Gastrocnemius medialis (tissue), 4 donors: ENCODE measurements around the gene DLG4. TPM values are rescaled to one million over a fixed set of nuclear protein-coding genes. Genes with fewer than 3 reads are reported as not detected.

Experiments used
- ATAC-seq, 2 donors: fragments of 150-250 bp; one replicate each; pipeline ENCODE4 v1.9.1; 2016
- DNase-seq, 2 donors: peaks; one replicate each; pipeline ENCODE4 v3.0.0-alpha.2; 2019
- H3K27ac ChIP-seq, 4 donors: fragments of 200-600 bp; sonication (generic); 1 replicate in 1 of 4; 2 replicates in 3 of 4; pipeline ENCODE4 v1.5.1; 2016 to 2018; ENCODE audit warnings: mild to moderate bottlenecking in 2 of 4, moderate library complexity in 1 of 4
- H3K27me3 ChIP-seq, 3 donors: fragments of 200-600 bp; sonication (generic) in 2 of 3; 1 replicate in 1 of 3; 2 replicates in 2 of 3; pipeline versions ENCODE4 v1.5.1 to v1.6.0; 2016 to 2019; ENCODE audit warnings: mild to moderate bottlenecking in 1 of 3, moderate library complexity in 1 of 3
- H3K36me3 ChIP-seq, 2 donors: fragments of 200-600 bp; sonication (generic) in 1 of 2; one replicate each; pipeline ENCODE4 v1.5.1; 2017 to 2018
- H3K4me1 ChIP-seq, 2 donors: fragments of 200-600 bp; sonication (generic) in 1 of 2; one replicate each; pipeline ENCODE4 v1.5.1; 2016 to 2017; ENCODE audit warnings: mild to moderate bottlenecking in 2 of 2
- H3K4me3 ChIP-seq, 4 donors: fragments of 200-600 bp; sonication (generic) in 3 of 4; 1 replicate in 1 of 4; 2 replicates in 3 of 4; pipeline ENCODE4 v1.5.1; 2016 to 2019; ENCODE audit warnings: mild to moderate bottlenecking in 2 of 4
- H3K9me3 ChIP-seq, 3 donors: fragments of 200-600 bp; sonication (generic) in 2 of 3; 1 replicate in 1 of 3; 2 replicates in 2 of 3; pipeline ENCODE4 v1.5.1; 2016 to 2019
- POLR2A ChIP-seq, 2 donors: fragments of 450-650 bp; IDR thresholded peaks; one replicate each; pipeline ENCODE4 v1.6.1; 2017; ENCODE audit warnings: antibody characterized with exemption in 2 of 2, mild to moderate bottlenecking in 2 of 2, moderate library complexity in 2 of 2
- in situ Hi-C, 4 donors: fragments of 200-750 bp; cut with MboI; loops; one replicate each; pipeline versions ENCODE4 v1.15.0 to v1.8.0; 2017; ENCODE audit warnings: low sequenced_read_pairs in 4 of 4
- intact Hi-C: fragments of 100-400 bp; cut with DNase I; formaldehyde crosslinking; loops from one replicate; pipeline ENCODE4 v1.15.1; 2023; ENCODE audit warnings: low total_unique reads
- total RNA-seq, 4 donors: library from RNA; depleted of rRNA; stranded (reverse); fragments of >200 nt; gene quantifications; one replicate each; pipeline versions ENCODE4 v1.1.0 to v1.2.3, GENCODE V29; 2016
- TF ChIP-seq, protein P1 (sequence below), 5 experiments: fragments of 450-650 bp in 3 of 5; fragments of 200-600 bp in 2 of 5; sonication (generic) in 2 of 5; IDR thresholded peaks in 4 of 5; conservative IDR thresholded peaks in 1 of 5; 1 replicate in 4 of 5; 2 replicates in 1 of 5; pipeline ENCODE4 v1.5.1; 2016 to 2019; ENCODE audit warnings: antibody characterized with exemption in 5 of 5, mild to moderate bottlenecking in 3 of 5, moderate library complexity in 3 of 5

Gene DLG4
- total RNA-seq, 4 donors from 2014 or later: 3.5 to 6.7 (median 5.3) TPM

DNA sequence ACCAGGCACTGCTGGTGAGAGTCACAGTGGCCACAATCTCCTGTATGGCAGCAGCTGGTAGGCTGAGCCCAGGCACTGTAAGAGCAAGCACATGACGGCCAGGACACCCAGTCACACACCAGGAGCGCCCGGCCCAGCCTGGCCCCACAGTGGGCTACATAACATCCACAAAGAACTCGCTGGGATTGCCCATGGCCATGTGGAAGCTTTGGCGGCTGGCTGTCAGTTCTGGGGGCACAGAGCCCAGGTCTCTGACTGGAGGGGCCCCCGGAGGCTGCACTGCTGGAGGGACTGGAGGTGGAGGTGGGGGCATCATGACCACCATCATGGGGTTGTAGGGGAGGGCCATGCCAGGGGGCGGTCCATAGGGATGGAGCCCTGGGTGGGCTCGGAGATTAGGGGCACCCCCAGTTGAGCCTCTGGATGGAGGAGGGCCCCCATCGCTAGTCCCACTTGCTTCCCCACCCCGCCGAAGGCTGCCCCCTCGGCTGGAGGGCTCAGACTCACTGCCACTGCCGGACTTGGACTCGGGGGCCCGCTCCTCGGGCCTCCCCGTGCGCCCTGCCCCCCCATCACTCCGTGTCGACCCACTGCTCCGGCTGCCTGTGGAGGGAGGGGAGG, 6.2 kb upstream of the DLG4 start:
- TF ChIP-seq, protein P1, sequence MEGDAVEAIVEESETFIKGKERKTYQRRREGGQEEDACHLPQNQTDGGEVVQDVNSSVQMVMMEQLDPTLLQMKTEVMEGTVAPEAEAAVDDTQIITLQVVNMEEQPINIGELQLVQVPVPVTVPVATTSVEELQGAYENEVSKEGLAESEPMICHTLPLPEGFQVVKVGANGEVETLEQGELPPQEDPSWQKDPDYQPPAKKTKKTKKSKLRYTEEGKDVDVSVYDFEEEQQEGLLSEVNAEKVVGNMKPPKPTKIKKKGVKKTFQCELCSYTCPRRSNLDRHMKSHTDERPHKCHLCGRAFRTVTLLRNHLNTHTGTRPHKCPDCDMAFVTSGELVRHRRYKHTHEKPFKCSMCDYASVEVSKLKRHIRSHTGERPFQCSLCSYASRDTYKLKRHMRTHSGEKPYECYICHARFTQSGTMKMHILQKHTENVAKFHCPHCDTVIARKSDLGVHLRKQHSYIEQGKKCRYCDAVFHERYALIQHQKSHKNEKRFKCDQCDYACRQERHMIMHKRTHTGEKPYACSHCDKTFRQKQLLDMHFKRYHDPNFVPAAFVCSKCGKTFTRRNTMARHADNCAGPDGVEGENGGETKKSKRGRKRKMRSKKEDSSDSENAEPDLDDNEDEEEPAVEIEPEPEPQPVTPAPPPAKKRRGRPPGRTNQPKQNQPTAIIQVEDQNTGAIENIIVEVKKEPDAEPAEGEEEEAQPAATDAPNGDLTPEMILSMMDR (IDR thresholded peaks at IDR 0.05 in 4 of 5, conservative IDR thresholded peaks at IDR 0.05 in 1 of 5): no peak
- TF ChIP-seq POLR2A (IDR thresholded peaks at IDR 0.05): no peak
- ATAC-seq (no peak), DNase-seq (no peak)
- in situ Hi-C loops (no loop called here), intact Hi-C loops (no loop called here)
- peaks cover 20 to 32% of the 10 kb centered on the region in 2 donors for H3K4me1 ChIP-seq
- H3K36me3 ChIP-seq: peaks cover 0 to 96% of the 10 kb centered on the region in 2 donors
- no peaks in the 10 kb centered on the region for H3K9me3 ChIP-seq
- no peak overlapping the region for H3K4me3 ChIP-seq
- H3K27me3 ChIP-seq: no peaks in the 10 kb centered on the region
- peak overlapping the region in 1 of 4 donors; percentile 46 for H3K27ac ChIP-seq

DNA sequence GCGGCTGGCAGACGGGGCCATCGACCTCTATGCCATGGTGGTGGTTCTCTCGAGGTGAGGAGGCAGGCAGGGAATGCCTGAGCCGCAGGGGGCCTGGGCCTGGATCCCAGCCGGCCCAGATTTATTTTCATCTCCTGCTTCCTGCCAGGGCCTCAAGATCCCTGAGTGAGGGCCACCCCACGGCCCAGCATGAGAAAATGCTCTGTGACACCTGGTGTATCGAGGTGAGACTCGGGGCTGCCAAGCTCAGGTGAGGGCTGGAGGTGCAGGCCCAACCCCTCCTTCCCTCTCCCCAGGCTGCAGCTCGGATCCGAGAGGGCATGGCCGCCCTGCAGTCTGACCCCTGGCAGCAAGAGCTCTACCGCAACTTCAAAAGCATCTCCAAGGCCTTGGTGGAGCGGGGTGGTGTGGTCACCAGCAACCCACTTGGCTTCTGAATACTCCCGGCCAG, 5.0 kb upstream of the DLG4 start:
- Histone ChIP-seq H3K27me3 (no peaks in the 10 kb centered on the region), H3K27ac (peak overlapping the region in 2 of 4 donors; percentile 17 to 38), H3K36me3 (peaks cover 0 to 87% of the 10 kb centered on the region in 2 donors), H3K4me1 (peaks cover 24 to 39% of the 10 kb centered on the region in 2 donors), H3K9me3 (no peaks in the 10 kb centered on the region), H3K4me3 (no peak overlapping the region)
- TF ChIP-seq POLR2A (IDR thresholded peaks at IDR 0.05): no peak
- TF ChIP-seq, protein P1 (IDR thresholded peaks at IDR 0.05 in 4 of 5, conservative IDR thresholded peaks at IDR 0.05 in 1 of 5): no peak
- intact Hi-C loops (no loop called here), in situ Hi-C loops (no loop called here)
- no peak for ATAC-seq
- no peak for DNase-seq

- no peak overlapping the region for H3K4me3 ChIP-seq
- no peaks in the 10 kb centered on the region for H3K9me3 ChIP-seq
- DNase-seq (no peak), ATAC-seq (no peak)
- peak overlapping the region in 2 of 4 donors; percentile 17 to 50 for H3K27ac ChIP-seq
- H3K36me3 ChIP-seq: peaks cover 0 to 81% of the 10 kb centered on the region in 2 donors
- in situ Hi-C loops (no loop called here), intact Hi-C loops (no loop called here)
- H3K4me1 ChIP-seq: peaks cover 28 to 42% of the 10 kb centered on the region in 2 donors
- TF ChIP-seq, protein P1 (IDR thresholded peaks at IDR 0.05 in 4 of 5, conservative IDR thresholded peaks at IDR 0.05 in 1 of 5): no peak
- TF ChIP-seq POLR2A (IDR thresholded peaks at IDR 0.05): no peak
- no peaks in the 10 kb centered on the region for H3K27me3 ChIP-seq
Measured at GRCh38 chr17:7224110-7224509, 4.5 kb upstream of the DLG4 start.

DNA sequence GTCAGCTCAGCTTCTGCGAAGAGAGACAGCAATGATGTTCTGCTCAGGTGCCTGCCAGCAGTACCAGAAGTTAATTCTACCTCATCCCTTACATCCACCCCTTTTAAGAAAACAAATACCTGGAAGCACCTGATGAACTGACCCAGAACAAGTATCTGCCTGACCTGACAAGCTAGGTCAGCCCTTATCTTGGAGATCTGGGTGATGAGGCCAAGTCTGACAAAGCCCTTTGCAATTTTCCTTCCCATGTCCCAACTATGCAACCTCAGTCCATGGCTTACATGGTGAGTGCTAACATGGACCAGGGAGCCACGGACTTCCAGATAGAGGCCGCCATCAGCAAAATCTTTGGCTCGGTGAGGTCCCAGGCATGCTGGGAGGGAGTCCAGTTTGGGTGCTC, 3.7 kb upstream of the DLG4 start:
- H3K27me3 ChIP-seq: no peaks in the 10 kb centered on the region
- H3K4me1 ChIP-seq: peaks cover 33 to 46% of the 10 kb centered on the region in 2 donors
- intact Hi-C loops (no loop called here), in situ Hi-C loops (no loop called here)
- no peak overlapping the region for H3K4me3 ChIP-seq
- H3K36me3 ChIP-seq: peaks cover 0 to 75% of the 10 kb centered on the region in 2 donors
- H3K9me3 ChIP-seq: no peaks in the 10 kb centered on the region
- ATAC-seq: no peak
- no peak for DNase-seq
- H3K27ac ChIP-seq: peak overlapping the region in 3 of 4 donors; percentile 4 to 99 (median 17)
- TF ChIP-seq POLR2A (IDR thresholded peaks at IDR 0.05): no peak
- TF ChIP-seq, protein P1 (IDR thresholded peaks at IDR 0.05 in 4 of 5, conservative IDR thresholded peaks at IDR 0.05 in 1 of 5): no peak
